ENCODE measurements around the gene ZNF385B.

ZNF385B gene

DNA sequence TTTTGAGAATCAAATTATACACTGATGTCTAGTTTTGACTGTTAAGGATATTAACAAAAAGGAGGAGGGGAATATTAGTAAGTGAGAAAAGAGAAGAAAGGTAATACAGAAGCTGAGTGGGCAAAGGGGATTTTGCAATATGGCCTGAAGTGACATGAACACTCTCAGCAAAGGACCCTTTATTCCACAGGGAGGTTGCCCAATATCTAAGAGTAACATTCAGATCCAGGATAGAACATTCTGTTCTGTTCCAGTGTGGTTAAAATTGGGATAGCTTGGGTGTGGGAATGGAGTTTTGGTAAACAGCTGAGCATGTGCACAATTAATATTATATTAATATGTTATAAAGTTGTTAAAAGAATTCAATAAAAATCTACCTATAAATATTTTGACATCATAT, 120.1 kb downstream of the ZNF385B start:
- DNase-seq, result no peak

GRCh38 chr2:179729966-179730365, 131.4 kb downstream of the ZNF385B start:
- no peak for DNase-seq

GRCh38 chr2:179726461-179727180, 134.8 kb downstream of the ZNF385B start:
- DNase-seq, result no peak

DNA sequence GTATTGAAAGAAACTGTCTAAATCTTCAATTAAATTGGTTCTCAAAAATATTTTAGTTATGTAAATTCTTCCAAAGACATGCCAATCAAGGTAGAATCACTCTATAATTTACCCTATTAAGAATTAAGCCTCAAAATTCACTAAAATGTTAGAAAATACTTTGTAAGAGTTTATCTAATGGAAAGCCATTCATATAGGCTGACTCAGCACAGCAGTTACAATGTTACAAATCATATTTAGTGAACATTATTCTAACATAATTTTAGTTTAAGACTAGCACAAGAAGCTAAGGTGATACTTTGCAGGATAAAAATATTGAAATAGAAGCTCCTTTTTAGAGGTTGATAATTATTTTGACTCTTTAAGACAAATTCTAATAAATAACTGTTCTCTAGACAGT, 137.0 kb downstream of the ZNF385B start:
- no peak for DNase-seq

- DNase-seq, result no peak
These were observed 141.1 kb downstream of the ZNF385B start for GRCh38 chr2:179720173-179720772.

DNA sequence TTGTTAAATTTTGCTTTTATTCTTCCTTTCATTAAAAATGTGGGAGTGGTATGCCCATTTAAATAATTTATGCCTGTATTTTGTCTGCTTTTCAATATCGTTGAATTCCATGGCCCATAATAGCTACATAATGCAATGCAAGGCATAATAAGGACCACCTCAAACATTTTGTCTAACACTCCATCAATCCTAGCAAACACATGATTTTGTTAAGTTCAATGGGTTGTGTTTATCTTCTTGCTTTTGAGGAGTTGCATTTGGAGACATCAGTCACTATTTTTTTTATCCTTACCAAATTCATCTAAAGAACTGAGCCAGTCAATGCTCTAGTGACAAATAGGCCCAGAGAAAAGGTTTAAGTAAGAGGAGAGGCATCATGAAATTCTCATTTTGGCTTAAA, 145.5 kb downstream of the ZNF385B start:
- no peak for DNase-seq

- no peak for DNase-seq
These were observed 146.2 kb downstream of the ZNF385B start for GRCh38 chr2:179715196-179715595.

GRCh38 chr2:179712825-179713224, 148.6 kb downstream of the ZNF385B start:
- no peak for DNase-seq

- DNase-seq, result no peak
These were observed 150.0 kb downstream of the ZNF385B start for GRCh38 chr2:179711375-179711774.

GRCh38 chr2:179703702-179704101, 157.7 kb downstream of the ZNF385B start:
- DNase-seq, result no peak

- DNase-seq, result no peak
These were observed 158.5 kb downstream of the ZNF385B start for GRCh38 chr2:179702912-179703311.

DNA sequence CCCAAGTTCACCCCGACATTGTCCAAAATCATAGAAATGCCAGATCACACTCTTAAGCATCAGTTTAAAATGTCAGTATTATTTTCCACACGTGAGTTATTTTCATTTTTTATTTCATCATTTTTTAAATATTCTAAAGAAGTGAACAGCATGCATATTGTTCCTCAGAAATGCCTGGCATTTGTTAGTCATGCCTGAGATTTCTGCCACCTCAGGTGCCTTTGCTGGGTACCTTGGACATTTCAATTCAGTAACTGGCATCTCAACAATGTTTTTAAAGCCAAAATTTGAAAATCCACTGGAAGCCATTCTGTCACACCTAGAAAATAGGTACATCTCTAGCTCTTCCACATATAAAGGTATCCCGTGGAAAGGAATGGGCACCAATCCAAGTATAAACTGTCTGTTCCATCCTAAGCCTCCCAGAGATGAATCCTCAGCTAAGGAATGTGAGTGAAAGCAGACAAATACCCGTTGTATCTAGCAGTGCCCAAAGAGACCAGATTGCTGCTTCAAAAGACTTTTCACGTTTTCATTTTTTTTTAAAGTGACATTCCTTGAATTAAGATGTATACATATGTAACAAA, 159.8 kb downstream of the ZNF385B start:
- no peak for DNase-seq

- no peak for DNase-seq
These were observed 165.9 kb downstream of the ZNF385B start for GRCh38 chr2:179695486-179695885.

DNA sequence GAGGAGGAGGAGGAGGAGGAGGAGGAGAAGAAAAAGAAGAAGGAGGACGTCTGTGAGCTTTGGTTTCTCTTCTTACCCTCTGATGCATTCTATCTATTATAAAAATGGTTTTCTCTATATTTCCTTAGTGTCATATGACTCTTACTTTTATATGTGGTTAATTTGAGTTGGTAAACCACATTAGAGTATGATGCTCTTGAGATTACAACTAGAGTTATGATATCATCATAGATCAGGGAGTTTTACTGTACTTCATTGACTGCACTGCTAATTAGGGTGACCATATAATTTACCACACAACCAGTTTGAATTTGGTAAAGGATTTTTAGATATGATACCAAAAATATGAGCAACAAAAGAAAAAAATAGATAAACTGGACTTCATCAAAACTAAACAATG, 166.4 kb downstream of the ZNF385B start:
- DNase-seq, result no peak

- DNase-seq, result no peak
These were observed 168.8 kb downstream of the ZNF385B start for GRCh38 chr2:179692610-179693009.

DNA sequence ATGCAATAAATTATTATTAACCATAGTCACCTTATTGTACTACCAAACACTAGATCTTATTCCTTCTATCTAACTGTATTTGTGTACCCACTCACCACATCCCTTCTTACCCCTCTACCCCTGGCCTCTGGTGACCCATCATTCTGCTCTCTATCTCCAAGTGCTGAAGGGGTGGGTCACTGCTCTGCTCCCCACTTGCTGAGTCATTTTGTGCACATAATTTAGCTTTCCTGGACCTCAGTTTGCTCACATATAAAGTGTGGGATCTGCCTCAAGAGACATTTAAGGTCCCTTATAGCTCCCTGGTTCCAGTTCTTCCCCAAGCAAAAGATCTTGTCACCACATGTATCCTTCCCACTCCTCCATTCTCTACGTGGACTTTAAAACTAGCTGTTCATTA, 169.4 kb downstream of the ZNF385B start:
- no peak for DNase-seq

- DNase-seq, result no peak
These were observed 170.2 kb downstream of the ZNF385B start for GRCh38 chr2:179691235-179691634.

DNA sequence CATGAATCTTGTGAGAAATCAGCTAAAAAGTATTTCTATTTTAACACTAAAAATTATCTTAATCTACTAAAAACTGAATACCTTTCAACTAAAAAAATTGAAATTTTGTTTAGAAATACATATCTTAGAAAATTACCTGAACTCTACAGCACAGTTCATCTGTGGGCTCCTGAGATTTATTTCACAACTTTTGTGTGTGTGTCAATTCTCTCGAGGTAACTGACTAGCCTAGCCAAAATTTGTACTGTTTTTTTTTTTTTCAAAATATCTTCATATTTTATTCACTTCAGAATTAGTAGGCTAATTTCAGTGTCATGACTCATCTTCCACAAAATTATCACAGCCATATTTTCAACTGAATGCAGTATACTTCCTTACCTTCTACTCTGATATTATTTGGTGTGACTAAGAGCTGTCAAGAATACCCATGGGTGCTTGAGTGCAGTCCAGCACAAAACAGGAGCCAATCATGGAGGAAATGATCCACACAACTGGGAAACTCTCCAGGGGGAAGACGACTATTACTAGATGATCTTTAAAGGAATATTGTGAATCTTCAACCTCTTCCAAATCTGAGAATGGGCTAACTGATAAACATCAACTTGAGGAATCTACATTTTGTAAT, 174.6 kb downstream of the ZNF385B start:
- DNase-seq, result no peak

- no peak for DNase-seq
These were observed 175.3 kb downstream of the ZNF385B start for GRCh38 chr2:179686069-179686468.

DNA sequence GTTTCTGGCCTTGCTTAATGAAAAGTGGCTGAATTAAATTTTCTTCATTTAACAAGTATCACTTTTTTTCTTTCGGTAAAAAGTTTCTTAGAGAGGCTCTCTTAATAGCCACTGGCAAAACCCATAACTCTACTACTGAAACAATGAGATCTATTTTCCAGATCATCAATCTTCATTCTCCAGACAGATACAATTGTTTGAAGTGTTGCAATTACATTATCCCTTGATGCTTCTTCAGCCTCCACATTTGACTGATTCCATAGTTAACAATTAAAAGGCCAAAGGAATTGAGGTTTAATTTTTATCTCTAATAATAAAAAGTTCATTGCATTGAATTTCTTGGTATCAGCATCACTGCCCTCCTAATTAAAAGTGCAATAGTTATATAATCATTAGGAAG, 176.3 kb downstream of the ZNF385B start:
- no peak for DNase-seq

DNA sequence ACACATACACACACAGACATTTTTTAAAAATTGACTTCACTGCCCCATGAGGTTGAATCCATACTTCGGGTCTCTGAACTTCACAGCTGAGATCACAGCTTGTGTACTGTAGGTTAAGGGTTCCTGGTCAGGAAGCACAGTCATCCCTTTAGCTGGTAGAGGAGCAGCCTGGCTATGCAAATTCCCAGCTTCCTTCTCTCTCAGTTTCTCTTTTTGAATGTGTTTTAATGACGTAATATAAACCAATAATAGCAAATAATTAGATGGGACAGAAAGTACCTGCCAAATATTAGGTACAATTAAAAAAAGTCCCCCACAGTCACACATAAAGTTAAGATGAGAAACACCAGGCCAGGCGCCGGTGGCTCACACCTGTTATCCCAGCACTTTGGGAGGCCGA, 178.7 kb downstream of the ZNF385B start:
- DNase-seq, result no peak

DNA sequence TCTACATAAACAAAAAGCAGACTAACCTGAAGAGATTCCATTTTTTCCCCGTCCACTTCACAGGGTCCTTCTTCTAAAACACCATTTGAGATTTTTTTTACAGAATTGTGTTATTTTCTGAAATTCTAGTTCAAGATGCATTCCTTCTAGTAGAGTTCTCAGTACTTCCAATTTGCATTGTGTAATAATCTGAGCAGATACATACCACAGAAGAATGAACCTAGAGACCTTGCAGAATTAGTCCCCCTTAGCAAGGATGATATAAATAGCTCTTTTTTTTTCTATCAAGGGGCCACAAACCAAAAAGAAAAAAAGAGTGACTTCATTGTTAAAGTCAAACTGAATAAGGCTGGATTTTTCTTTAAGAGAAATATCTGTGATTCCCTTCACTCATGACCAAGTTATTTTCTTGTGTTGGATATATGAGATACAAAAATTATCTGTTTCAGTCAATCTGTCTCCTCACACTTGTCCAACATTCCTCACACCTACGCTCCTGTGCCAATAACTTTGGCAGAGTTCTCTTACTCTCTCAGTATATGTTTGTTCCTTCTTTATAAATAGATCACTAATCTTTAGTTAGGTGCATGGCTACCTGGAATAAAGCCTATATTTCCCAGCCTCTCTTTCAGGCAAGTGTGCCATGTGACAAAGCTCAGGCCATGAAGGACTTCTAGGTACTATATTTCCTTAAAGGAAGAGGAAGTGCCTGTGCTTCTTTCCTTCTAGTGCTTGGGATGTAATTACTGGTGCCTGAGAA, 183.5 kb downstream of the ZNF385B start:
- no peak for DNase-seq

- DNase-seq, result no peak
These were observed 184.2 kb downstream of the ZNF385B start for GRCh38 chr2:179677077-179677688.
